HFFc6 (cell line): ENCODE measurements around the gene LILRB3. TPM values are rescaled to one million over a fixed set of nuclear protein-coding genes. Genes with fewer than 3 reads are reported as not detected.

Experiments used
- DNase-seq: peaks from one replicate; pipeline ENCODE4 v3.0.0-alpha.2; 2018
- H3K27ac Mint-ChIP-seq: 2 replicates; pipeline ENCODE4 v1.8.0; 2020; ENCODE audit warnings: mild to moderate bottlenecking, mixed read lengths
- H3K27me3 Mint-ChIP-seq: 2 replicates; pipeline ENCODE4 v1.8.0; 2021; ENCODE audit warnings: mild to moderate bottlenecking, moderate library complexity, mixed read lengths; ENCODE audit not compliant: insufficient read depth
- H3K36me3 Mint-ChIP-seq: 2 replicates; pipeline ENCODE4 v1.8.0; 2021; ENCODE audit warnings: low read depth, mixed read lengths
- H3K4me1 Mint-ChIP-seq: 2 replicates; pipeline ENCODE4 v1.8.0; 2020; ENCODE audit warnings: low read depth, mixed read lengths
- H3K4me3 Mint-ChIP-seq: 2 replicates; pipeline ENCODE4 v1.8.0; 2020; ENCODE audit warnings: mild to moderate bottlenecking, moderate library complexity, mixed read lengths
- H3K9me3 Mint-ChIP-seq: 2 replicates; pipeline ENCODE4 v1.8.0; 2020; ENCODE audit warnings: mild to moderate bottlenecking, mixed read lengths
- CTCF ChIP-seq: fragments of 200-600 bp; sonication (generic); IDR thresholded peaks from 2 replicates; pipeline ENCODE4 v1.5.0; 2021; ENCODE audit warnings: antibody characterized with exemption, mild to moderate bottlenecking
- total RNA-seq, 6 experiments: library from RNA; stranded (reverse); fragmentation: NEBNext Ultra II Directional; extraction: Animal tissue kit (Norgen Biotek cat#: 25700); gene quantifications; 2 replicates in 1 of 6; 3 replicates in 5 of 6; pipeline ENCODE4 v1.2.3, GENCODE V29; 2021

LILRB3 gene
- total RNA-seq, 6 experiments from 2014 or later = not detected

GRCh38 chr19:54253331-54254194 lies 30.8 kb upstream of the LILRB3 start:
- no peak for DNase-seq
- Mint-ChIP-seq H3K27ac (no peak overlapping the region), H3K27me3 (peaks cover 53% of the 10 kb centered on the region), H3K4me3 (no peak overlapping the region), H3K4me1 (no peaks in the 10 kb centered on the region), H3K36me3 (no peaks in the 10 kb centered on the region), H3K9me3 (no peaks in the 10 kb centered on the region)
- TF ChIP-seq CTCF = no peak

GRCh38 chr19:54252845-54253244 lies 30.0 kb upstream of the LILRB3 start:
- Mint-ChIP-seq H3K4me1 (peaks cover 6% of the 10 kb centered on the region), H3K27me3 (peaks cover 45% of the 10 kb centered on the region), H3K36me3 (no peaks in the 10 kb centered on the region), H3K27ac (no peak overlapping the region), H3K9me3 (no peaks in the 10 kb centered on the region), H3K4me3 (no peak overlapping the region)
- TF ChIP-seq CTCF = no peak
- DNase-seq = no peak

GRCh38 chr19:54252243-54252642 lies 29.4 kb upstream of the LILRB3 start:
- no peak for TF ChIP-seq CTCF
- H3K27me3 Mint-ChIP-seq = peaks cover 40% of the 10 kb centered on the region
- H3K9me3 Mint-ChIP-seq = no peaks in the 10 kb centered on the region
- peaks cover 10% of the 10 kb centered on the region for H3K4me1 Mint-ChIP-seq
- H3K4me3 Mint-ChIP-seq = no peak overlapping the region
- DNase-seq = no peak
- H3K27ac Mint-ChIP-seq = no peak overlapping the region
- no peaks in the 10 kb centered on the region for H3K36me3 Mint-ChIP-seq

GRCh38 chr19:54248016-54248601 lies 25.3 kb upstream of the LILRB3 start:
- H3K36me3 Mint-ChIP-seq = no peaks in the 10 kb centered on the region
- H3K27ac Mint-ChIP-seq = no peak overlapping the region
- H3K27me3 Mint-ChIP-seq = peaks cover 24% of the 10 kb centered on the region
- peak overlapping the region; percentile 31 for H3K4me3 Mint-ChIP-seq
- H3K4me1 Mint-ChIP-seq = peaks cover 10% of the 10 kb centered on the region
- no peak for TF ChIP-seq CTCF
- no peak for DNase-seq
- H3K9me3 Mint-ChIP-seq = no peaks in the 10 kb centered on the region

- Mint-ChIP-seq H3K4me1 (peaks cover 10% of the 10 kb centered on the region), H3K9me3 (no peaks in the 10 kb centered on the region), H3K4me3 (peak overlapping the region; percentile 31), H3K36me3 (no peaks in the 10 kb centered on the region), H3K27me3 (peaks cover 18% of the 10 kb centered on the region), H3K27ac (no peak overlapping the region)
- TF ChIP-seq CTCF = no peak
- DNase-seq = no peak
Observed at GRCh38 chr19:54247106-54247930, 24.5 kb upstream of the LILRB3 start.
